Measurements from ENCODE around the gene CD101.

- no peak for TF ChIP-seq CTCF (IDR thresholded peaks at IDR 0.05)
- no peak for TF ChIP-seq POLR2A (IDR thresholded peaks at IDR 0.05)
These were observed 68.6 kb downstream of the CD101 start for GRCh38 chr1:117070124-117070523.
